NT2/D1 (cell line): ENCODE data around the gene MALL.
"Not testable (repeated sequence)": the region's sequence is repeated elsewhere in the genome, so short reads cannot be mapped to it uniquely, and the experiment has no call there.

Experiments used
- DNase-seq: peaks from one replicate; pipeline ENCODE4 v3.0.0-alpha.2; 2011; ENCODE audit warnings: low read depth, low spot score
- H3K27me3 ChIP-seq: 2 replicates; pipeline ENCODE4 v1.6.0; 2011; ENCODE audit warnings: mild to moderate bottlenecking; ENCODE audit not compliant: insufficient read length, insufficient read depth
- H3K36me3 ChIP-seq: 2 replicates; pipeline ENCODE4 v1.6.1; 2011; ENCODE audit warnings: mild to moderate bottlenecking, low read length, mixed read lengths; ENCODE audit not compliant: insufficient read depth, insufficient read length
- H3K4me1 ChIP-seq: 2 replicates; pipeline ENCODE4 v1.5.1; 2011; ENCODE audit not compliant: insufficient read depth, insufficient read length
- H3K4me3 ChIP-seq: 2 replicates; pipeline ENCODE4 v1.5.1; 2011; ENCODE audit warnings: low read depth; ENCODE audit not compliant: insufficient read length
- H3K9ac ChIP-seq: 2 replicates; pipeline ENCODE4 v1.6.0; 2011; ENCODE audit warnings: low read depth; ENCODE audit not compliant: insufficient read length
- H3K9me3 ChIP-seq: 2 replicates; pipeline ENCODE4 v1.5.1; 2011; ENCODE audit warnings: mild to moderate bottlenecking, low read length; ENCODE audit not compliant: insufficient read depth
- YY1 ChIP-seq: IDR thresholded peaks from 2 replicates; pipeline ENCODE4 v1.6.1; 2011; ENCODE audit not compliant: insufficient read length, insufficient read depth

Gene MALL

GRCh38 chr2:110055819-110056408 is 59.7 kb downstream of the MALL start:
- not testable (repeated sequence) for H3K4me1 ChIP-seq, H3K9ac ChIP-seq, H3K4me3 ChIP-seq, DNase-seq, H3K36me3 ChIP-seq, H3K9me3 ChIP-seq, H3K27me3 ChIP-seq

- H3K4me3 ChIP-seq, H3K9me3 ChIP-seq, H3K27me3 ChIP-seq, DNase-seq, H3K9ac ChIP-seq, H3K4me1 ChIP-seq, H3K36me3 ChIP-seq: not testable (repeated sequence)
- peak; percentile 36 for TF ChIP-seq YY1
These were observed 60.9 kb downstream of the MALL start for GRCh38 chr2:110054521-110055407.

GRCh38 chr2:110053688-110054087 is 61.9 kb downstream of the MALL start:
- H3K27me3 ChIP-seq, H3K36me3 ChIP-seq, DNase-seq, H3K4me3 ChIP-seq, H3K9me3 ChIP-seq, H3K9ac ChIP-seq, H3K4me1 ChIP-seq: not testable (repeated sequence)

- not testable (repeated sequence) for H3K4me1 ChIP-seq, H3K4me3 ChIP-seq, H3K27me3 ChIP-seq, DNase-seq, H3K9me3 ChIP-seq, H3K36me3 ChIP-seq, H3K9ac ChIP-seq
These were observed 63.5 kb downstream of the MALL start for GRCh38 chr2:110052166-110052565.

- H3K27me3 ChIP-seq, H3K9me3 ChIP-seq, H3K4me3 ChIP-seq, DNase-seq, H3K36me3 ChIP-seq, H3K9ac ChIP-seq, H3K4me1 ChIP-seq: not testable (repeated sequence)
These were observed 65.4 kb downstream of the MALL start for GRCh38 chr2:110050222-110050621.

DNA sequence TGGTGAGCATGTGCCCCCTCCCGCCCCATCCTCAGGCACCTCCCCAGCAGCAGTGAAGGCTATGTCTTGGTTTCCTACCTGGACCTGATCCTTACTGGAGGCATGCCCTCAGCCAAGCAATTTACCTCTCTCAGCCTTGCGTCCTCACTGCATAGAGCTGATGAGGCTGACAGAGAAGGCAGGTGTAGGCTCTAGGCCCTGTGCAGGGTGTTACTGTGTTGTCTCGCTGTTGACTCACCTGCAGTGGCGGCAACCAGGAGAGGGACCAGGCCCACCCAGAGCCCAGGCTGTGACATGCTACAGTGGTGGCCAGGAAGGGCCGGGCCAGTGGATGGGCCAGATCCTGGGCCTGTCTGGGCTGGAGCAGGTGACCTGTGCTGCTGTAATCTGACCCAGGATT is 65.9 kb downstream of the MALL start:
- not testable (repeated sequence) for H3K4me3 ChIP-seq, DNase-seq, H3K9me3 ChIP-seq, H3K36me3 ChIP-seq, H3K9ac ChIP-seq, H3K27me3 ChIP-seq, H3K4me1 ChIP-seq

DNA sequence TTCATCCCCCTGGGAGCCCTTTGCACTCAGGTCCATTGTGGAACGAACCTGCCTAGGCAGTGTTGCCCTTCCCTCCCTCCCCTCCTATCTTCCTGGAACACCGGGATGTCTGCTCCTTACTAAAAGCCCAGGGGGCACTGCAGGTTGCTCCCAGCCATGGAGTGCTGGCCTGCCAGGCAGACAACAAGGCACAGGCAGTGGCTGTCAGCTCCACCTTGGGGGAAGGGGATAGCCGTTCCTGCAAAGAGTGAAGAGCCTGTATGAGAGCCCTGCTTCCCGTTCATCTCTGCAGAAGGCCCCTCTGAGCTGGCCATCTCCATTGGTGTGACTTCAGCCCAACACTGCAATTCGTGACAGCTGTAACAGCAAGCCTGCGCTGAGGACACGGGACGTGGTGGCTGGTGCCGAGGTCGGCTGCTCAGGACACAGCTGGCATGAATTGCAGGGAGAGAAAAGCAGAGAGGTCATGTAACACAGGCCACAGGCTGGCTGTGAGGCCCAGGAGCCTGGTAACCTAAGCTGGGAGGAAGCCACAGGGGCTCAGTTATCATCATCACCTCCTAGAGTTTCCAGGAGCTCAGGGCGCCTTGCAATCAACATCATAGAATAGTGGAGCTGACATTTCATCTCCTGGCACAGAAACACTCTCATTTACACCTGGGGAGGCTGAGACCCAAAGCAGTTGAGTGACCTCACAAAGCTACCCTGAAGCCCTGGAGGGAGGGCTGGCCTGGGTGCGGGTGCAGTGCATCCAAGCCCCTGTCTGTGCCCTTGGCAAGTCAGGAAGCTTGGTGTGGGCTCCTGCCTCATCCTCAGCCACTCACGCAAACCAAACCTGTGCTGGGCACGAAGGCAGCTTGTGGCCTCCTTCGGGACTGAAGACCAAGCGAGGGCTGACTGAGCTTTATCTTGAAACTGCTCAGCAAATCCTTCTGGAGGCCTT is 67.1 kb downstream of the MALL start:
- H3K9ac ChIP-seq, H3K9me3 ChIP-seq, H3K4me3 ChIP-seq, H3K27me3 ChIP-seq, H3K4me1 ChIP-seq, H3K36me3 ChIP-seq, DNase-seq: not testable (repeated sequence)

- H3K27me3 ChIP-seq, DNase-seq, H3K9me3 ChIP-seq, H3K4me1 ChIP-seq, H3K4me3 ChIP-seq, H3K9ac ChIP-seq, H3K36me3 ChIP-seq: not testable (repeated sequence)
These were observed 68.4 kb downstream of the MALL start for GRCh38 chr2:110047225-110047624.

GRCh38 chr2:110041941-110042660 is 73.5 kb downstream of the MALL start:
- DNase-seq, H3K9me3 ChIP-seq, H3K27me3 ChIP-seq, H3K9ac ChIP-seq, H3K4me3 ChIP-seq, H3K4me1 ChIP-seq, H3K36me3 ChIP-seq: not testable (repeated sequence)

GRCh38 chr2:110037336-110037735 is 78.3 kb downstream of the MALL start:
- not testable (repeated sequence) for H3K9ac ChIP-seq, H3K36me3 ChIP-seq, H3K27me3 ChIP-seq, H3K9me3 ChIP-seq, DNase-seq, H3K4me1 ChIP-seq, H3K4me3 ChIP-seq

GRCh38 chr2:110035384-110035783 is 80.2 kb downstream of the MALL start:
- not testable (repeated sequence) for H3K36me3 ChIP-seq, H3K9ac ChIP-seq, H3K4me1 ChIP-seq, H3K27me3 ChIP-seq, H3K9me3 ChIP-seq, H3K4me3 ChIP-seq, DNase-seq
